Middle frontal gyrus (tissue), 1 donor: ENCODE data around the gene NKX3-2.

Source experiments
- DNase-seq: peaks from one replicate; pipeline ENCODE4 v3.0.0-alpha.2; 2015; ENCODE audit warnings: low spot score; ENCODE audit errors: extremely low spot score

NKX3-2 gene

DNA sequence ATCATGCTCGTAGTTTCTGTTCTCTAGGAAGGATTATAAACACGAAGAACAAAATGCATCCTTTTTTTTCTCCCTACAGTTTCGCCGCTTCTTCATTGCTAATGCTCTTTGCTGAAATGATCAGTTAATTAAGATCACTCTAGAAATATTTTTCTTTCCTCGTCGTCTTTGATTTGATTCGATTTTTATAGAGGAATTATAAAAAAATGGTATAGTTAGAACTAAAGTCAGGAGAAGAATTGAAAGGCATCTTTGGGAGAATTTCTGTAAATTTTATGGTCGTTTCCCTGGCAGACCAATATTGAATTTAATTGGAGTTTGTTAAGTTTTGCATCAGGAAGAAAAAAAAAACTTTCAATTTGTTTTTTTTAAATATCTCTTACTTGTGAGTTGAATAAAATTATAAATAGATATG is 1.1 kb upstream of the NKX3-2 start:
- no peak for DNase-seq

DNA sequence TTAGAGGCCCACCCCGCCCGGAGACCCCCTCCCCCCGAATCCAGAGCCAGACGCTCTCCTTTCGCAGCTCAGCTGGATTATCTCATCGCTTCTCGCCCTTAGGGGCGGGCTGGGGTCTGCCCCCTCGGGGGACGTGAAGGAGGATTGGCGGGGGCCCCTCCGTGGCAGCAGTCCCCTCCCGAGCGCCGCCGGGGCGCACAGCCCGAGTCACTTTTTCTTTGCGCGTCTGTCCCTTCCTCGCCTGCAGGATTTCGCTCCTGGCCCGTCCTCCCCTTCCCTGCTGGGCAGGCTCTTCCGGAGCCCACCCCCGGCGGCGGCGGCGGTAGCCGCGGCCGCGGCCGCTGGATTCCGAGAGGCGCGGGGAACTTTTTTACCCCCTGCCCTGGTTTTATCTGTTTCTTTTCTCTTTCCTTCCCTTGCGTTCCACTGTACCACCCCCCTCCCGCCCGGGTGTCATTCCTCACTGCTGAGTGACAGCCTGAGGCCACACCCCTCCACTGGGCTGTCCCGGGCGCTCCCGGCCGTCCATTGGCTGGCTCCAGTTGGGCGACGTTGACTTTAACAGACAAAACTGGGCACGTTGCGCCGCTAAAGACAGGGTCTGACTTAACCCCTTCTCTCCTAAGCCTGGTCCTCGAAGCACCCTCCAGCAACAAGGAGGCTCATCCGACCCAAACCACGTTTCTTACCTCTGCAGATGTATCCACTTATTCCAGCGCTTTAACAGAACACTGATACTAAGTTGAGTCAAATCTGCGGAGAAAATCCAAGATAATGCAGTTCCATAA is 492 bp upstream of the NKX3-2 start:
- DNase-seq: no peak

DNA sequence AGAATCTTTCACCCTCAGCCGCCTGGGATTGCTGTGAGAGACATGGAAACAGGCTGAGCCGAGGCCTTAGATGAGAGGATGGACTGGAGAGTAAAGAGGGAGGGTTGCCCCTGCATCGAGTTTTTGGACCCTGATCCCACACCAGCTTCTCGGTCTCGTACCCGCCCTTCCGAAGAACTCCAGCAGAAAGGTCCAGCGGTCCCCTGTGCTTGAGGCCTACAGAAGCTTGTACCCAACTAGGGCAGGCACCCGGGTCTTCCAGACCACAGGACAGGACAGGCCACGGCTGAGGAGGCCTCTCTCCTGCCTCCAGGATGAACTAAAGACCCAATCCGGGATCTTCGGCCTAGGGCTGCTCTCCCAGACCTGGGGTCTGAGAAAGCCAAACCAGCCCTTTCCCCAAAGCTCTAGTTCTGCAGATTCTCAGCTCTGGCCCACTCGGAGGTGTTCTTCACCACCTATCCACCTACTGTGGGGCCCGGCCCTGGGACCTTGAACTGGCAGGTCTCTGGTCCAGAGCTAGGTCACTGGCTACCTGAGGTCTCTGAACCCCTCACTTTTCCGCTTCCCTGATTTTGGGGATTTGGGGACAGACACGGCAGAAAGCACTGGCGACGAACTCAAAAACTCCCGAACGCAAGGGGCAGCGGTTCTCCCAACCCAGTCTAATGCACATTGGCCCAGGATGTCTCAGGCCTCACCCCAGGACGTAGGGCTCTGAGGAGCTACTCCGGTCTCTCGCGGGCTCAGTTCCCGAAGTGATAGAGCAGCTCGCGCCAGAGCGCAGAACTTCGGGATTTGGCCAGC is 1.1 kb downstream of the NKX3-2 start:
- no peak for DNase-seq

DNA sequence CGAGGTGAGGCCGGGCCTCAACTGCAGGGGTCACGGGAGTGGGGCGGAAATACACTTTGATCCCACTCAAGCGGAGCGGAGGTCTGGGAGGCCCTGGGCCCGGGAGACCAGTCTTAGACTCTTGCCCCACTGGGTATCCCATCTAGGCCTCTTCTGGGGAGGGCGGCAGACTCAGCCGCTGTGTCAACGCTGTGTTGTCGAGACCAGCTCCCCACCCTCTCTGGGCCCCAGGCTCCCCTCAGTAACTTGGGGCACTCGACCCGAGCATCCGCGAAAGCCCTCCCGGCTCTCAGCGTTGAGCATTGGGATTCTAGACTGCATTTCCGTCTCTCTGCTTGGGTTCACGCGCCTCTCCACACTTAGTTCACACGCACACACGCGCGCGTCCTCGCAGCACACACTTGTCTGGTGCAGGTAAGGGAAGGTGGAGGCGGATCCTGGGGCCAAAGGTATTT is 1.7 kb downstream of the NKX3-2 start:
- DNase-seq: no peak

DNA sequence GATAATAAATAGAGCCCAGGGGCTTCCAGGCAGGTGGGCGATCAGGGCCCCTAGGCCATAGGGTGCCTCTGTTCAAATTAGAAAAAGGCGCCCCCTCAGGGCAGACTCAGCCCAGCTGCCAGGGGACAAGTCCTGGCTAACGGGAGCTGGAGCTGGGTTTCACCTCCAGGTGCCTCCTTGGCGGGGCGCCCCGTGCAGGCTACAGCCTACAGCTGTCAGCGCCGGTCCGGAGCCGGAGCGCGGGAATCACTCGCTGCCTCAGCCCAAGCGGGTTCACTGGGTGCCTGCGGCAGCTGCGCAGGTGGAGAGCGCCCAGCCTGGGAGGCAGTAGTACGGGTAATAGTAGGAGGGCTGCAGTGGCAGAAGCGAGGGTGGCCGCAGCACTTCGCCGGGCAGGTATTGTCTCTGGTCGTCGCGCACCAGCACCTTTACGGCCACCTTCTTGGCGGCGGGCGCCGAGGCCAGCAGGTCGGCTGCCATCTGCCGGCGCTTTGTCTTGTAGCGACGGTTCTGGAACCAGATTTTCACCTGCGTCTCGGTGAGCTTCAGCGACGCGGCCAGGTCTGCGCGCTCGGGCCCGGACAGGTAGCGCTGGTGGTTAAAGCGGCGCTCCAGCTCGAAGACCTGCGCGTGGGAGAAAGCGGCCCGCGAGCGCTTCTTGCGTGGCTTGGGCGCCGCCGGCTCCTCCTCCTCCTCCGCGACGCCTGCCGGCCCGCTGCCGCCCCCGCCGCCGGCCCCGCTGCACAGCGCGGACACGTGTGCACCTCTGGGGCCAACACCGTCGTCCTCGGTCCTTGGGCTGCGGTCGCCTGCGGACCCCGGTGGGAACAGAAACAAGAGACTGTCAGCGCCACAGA is 2.4 kb downstream of the NKX3-2 start:
- DNase-seq: no peak

DNA sequence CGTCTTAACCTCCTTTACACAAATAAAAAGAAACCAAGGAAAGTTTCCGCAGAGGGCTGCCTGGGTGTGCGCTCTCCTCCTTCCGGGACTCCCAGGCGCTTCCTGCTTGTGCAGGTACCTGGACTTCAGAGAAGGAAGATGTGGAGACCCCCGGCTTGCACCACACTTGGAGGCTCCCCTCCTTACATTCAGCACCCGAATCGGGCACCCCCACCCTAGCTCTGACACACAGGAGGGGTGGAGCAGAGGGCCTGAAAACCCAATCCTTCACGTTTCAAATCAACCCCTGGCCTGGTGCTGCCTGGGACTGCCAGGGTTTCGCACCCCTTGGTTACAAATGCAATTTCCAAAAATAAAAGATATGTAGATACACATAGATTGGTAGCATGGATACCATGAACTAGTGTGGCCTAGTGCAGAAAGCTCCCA is 3.1 kb downstream of the NKX3-2 start:
- DNase-seq: no peak

DNA sequence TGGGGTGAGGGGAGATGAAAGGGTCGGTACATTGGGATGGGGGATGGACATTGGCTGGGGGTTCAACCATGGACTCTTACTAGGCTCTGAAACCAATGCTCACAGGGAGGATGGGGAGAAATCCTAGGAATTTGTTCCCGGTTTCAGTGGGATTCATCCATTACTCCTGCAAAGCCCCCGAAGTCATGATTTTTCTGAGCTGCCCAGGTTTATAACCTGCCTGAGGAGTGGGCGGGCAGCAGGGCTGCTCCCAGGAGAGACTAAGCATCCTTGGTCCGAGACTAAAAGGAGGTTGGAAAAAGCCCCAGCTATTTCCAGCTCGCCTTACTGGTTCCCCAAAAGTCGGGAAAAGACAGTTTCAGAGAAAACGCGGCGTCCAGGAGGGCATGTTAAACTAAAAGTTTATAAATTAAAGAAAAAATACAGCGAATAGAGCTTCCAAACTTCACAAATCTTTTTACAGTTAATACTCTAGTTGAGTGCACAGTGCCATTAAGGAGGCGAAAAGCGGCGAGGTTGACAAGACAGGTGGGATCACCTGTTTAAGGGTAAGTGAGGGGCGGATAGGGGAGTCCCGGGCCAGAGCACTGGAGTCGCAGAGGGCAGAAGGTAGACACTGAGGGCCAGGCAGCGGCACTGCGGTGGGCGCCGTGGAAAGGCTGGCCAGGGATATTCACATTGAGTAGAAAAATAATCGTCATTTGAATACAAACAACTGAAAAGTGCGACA is 3.7 kb downstream of the NKX3-2 start:
- DNase-seq: no peak

DNA sequence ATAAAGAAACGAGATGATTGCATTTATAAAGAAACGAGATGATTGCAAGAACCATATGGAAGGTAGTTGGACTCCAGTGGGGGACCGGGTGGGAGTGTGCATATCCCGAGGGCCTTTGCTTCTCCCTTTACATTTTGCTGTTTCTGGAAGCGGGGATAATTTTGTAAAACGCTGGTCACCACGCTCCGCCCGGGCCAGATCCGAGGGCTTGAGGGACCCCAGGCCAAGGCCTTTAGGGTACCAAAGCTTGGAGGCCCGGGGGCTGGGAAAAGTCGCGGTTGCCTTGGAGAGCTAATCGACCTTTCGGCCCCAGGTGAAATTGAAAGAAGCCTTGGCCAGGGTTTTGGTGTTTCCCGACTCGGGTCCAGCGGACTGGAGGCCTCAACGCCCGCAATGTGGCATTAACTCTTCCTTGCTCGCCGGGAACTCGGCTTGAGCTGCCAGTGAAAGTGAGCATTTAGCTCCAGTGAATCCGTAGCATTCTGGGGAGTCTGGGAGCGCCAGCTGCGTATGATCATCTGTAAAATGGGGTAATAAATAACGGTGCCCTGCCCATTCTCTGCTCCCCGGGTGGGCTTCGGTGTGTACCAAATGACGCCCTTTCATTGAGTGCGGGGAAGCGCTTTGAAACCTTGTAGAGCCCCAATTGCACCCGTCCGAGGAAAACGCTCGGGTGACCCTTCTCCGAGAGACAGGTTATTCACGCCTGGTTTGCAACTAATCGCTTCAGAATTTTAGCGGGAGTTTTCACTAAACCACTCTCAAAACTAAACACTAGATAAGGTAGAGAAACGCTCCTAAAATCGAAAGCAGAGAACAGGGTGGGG is 4.5 kb downstream of the NKX3-2 start:
- DNase-seq: no peak

DNA sequence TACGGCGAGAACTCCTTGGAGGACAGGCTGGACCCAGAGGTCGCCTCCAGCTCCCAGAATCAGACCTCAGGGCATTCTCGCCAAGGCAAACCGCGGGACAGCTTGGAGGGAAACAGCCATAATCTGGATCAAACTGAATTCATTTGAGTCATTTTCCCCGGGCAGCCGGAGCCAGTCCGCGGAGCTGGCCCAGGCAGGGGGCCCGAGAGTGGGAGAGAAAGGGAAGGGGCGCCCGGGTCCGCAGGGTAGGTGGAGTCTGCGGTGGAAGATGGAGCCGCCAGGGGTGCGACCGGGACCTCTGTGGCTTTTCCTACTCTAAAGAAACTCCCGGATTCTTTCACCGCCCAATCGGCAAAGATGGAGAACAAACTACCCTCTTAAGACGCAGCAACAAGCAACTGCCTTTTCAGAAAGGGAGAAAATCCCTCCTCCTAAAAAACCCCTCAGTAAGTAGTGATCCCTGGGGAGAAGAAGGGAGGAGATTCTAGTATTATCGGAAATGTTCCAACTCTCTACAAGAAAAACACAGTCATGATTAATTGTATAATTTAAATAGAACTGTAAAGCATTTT is 5.2 kb downstream of the NKX3-2 start:
- no peak for DNase-seq

DNA sequence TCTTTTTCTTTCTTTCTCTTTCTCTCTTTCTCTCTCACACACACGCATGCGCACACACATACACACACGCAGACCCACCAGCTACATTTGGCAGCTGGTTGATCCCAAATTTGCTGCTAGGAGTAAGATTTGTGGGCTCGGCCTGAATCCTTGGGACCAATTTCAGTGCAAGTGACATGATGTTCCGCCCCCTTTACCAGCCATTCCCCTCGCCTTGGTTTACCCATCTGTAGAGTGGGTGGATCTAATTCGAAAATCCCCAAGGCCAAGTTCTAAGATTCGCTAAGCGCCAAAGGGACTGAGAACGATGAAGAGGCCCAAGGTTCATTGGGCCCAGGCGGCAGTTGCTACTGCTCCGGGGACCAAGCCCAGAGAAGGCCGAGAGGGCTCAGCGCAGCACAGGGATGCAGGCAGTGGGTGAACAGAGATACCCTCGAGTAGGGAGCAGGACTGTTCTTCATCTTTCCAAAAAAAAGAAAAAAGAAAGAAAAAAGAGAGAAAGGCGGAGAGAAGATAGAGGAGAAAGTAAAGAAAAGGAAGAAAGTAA is 5.8 kb downstream of the NKX3-2 start:
- DNase-seq: no peak

DNA sequence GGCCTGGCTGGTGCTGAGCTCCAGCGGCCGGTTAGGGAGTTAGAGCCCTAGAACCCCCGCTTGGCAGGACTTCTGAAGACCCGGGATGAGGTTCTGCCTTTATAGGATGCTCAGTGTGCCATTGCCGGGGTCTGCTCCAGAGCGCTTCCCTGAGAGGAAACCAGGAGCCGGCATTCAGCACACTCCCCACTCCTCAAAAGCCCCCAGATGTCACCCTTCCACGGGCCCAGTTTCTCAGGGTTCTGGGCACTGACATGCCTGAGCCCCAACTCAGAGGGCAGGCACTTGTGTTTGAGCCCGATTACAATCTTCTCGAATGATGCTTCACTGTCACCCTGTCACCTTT is 6.5 kb downstream of the NKX3-2 start:
- DNase-seq: no peak

DNA sequence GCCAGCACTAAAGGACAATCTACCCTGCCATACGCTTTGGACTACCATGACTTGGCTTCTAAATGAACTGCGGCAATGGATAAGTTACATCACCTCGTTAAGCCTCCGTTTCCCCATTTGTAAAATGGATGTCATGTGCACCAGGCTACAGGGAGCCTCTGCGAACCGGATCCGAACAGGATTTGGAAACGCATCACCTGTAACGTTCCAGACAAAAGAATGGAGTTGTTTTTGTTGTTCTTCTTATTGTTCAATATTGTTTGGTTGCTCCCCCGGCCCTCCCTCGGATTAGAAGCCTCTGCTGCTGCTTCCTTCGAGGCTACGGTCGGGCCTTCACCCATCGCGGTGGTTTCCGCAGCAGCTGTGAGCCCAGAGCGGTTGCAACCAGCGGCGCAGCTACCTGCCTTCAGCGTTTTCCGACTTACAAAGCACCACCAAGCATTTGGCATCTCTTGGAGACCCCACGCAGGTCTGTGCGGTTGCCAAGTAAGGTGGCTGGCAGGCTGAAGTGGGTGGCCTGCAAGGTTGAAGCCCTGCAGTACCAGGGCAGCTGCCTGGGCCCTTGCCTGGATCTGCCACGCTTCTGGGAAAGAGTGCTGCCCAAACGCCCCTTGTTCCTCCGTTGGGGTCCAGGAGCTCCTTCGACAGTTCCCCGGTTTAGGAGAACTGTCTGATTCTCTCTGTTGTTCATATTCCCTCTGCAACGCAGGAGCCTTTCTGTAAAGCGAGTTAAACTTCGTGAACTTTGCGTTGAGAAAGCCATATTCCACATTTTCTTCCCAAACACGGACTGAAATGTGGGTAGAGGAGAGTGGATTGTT is 7.1 kb downstream of the NKX3-2 start:
- DNase-seq: no peak

DNA sequence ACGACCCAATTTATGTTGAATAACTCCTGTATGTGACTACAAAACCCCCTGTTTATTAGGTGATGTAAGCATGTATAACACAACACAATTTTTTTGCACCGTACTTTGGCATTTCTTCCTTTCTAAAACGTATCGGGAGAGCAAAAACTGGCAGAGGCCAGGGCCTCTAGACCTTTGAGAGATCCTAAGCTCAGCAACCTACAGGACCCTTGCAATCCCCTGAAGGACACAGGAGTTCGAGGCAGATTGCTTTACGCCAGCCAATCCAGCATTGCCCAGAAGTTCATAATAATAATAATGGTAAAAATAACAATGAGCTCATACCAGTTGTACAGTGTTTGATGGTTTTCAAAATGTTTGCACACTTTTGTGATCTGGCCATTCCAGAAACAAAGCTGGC is 7.7 kb downstream of the NKX3-2 start:
- DNase-seq: no peak

DNA sequence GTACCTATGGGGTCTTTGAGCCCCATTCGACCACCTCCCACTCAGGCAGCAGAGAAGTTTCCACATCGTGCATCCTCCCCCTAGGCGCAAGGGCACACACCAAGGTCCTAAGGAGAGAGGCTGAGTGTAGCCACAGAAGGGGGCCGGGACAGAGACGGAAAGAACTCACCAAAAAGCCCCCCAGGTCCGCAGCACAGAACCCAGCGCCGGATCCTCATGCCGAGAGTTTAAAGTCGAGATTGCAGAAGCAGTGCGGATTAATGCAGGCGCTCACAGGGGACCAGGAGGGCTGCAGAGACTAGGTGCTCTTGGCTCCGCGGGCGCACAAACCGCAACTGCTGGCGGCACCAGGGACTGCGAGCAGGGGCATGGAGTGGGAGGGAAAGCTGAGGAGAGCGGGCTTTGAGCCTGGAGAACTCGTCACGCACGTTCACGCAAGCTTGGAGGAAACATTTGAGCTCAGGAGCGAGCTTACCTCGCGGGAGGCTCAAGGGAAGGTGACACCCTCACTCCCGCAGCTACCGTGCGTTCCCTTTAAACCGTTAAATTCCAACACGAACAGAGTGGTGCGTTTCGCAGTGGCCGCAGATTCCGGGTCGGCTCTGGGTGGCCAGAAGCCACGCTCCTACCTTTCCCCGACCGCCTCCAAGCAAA is 8.5 kb downstream of the NKX3-2 start:
- no peak for DNase-seq

DNA sequence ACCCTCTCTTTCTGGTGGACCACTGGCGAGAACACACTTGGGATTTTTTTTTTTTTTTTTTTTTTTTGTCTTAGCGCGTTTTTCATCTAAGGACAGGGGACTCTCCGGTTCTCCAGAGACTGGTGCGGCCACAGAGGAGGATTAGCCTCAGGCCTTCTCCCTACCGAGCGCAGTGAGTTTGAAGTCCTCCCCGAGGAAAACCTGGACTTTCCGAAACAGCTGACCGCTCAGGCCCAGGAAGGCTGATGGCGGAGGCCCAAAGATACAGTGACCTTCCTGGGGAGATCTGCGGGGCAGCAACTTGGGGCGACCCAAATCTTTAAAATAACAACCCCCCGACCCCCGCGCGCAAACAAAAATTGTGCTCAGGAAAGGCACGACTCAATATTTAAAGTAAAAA is 9.2 kb downstream of the NKX3-2 start:
- no peak for DNase-seq

DNA sequence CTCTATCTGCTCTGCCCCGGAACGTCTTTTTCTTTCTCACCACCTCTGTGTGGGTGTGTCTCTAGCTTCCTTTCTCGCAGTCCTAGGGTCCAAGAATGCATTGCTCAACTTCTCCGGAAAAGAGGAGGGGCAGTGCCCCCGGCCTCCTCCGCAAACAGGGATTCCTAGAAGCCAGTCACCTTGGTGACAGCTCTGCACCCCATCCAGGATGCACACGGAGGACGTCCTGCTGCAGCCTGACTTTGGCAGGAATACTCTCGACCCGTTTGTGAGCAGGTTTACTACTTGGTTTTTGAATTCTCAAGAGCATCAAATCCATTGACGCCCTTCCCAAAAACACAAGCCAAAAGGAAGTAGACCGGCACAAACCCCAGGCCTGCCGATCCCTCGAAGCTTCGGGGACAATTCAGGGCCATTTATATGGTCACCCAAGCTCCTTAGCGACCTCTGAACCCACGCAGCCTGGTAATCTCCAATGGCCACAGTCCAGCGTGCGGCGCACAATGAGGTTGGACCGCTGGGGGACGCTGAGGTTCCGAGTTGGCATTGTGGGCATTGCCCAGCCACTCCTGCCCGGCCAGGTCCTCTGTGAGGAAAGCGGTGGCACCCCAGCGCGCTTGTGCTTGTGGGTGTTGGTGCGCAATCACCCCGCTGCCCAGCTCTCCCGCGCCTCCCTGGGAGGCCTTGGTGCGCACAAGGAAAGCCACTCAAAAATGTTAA is 9.8 kb downstream of the NKX3-2 start:
- DNase-seq: no peak

DNA sequence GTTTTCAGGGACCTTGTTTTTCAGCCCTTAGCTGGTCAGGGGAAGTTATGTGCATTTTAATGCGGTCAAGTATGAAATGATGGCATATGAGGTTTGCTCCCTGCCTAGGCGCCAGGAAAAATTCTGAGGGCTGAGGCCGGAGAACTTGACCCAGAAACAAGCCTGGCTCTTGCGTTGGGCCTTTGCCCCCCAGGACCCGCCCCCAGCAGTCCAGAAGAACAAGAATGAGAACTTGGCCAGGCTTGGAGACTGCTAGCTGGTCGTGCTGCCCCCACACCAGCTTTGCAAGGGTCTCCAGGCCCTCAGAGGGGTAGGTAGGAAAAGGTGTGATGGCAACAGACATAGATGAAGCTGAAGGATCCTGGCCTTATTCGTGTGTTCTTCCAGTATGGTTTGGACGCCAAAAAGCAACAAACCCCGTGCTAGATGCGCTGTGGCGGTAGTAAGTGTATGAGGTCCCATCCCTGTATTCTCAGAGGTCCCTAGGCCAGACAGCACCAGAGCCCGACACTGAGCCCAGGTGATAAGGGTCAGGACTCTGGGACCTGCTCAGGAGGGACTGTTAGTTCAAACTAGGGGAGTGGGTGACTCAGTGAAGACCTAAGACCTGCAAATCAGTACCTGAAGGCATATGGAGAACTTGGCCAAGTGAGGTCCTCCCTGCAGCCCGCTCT is 10.5 kb downstream of the NKX3-2 start:
- DNase-seq: no peak
